ENCODE data around the gene GNG4. TPM values are rescaled to one million over a fixed set of nuclear protein-coding genes. Genes with fewer than 3 reads are reported as not detected.
A peak's percentile ranks its signal among the peaks of the same experiment; 100 is the strongest.

The GNG4 gene
- total and polyA plus RNA-seq, 9 of the 15 experiments (the other 6 are each of a cell fraction or from before 2014, with no cell fraction given), result 0.06 to 0.58 (median 0.08) TPM; not detected in 4

DNA sequence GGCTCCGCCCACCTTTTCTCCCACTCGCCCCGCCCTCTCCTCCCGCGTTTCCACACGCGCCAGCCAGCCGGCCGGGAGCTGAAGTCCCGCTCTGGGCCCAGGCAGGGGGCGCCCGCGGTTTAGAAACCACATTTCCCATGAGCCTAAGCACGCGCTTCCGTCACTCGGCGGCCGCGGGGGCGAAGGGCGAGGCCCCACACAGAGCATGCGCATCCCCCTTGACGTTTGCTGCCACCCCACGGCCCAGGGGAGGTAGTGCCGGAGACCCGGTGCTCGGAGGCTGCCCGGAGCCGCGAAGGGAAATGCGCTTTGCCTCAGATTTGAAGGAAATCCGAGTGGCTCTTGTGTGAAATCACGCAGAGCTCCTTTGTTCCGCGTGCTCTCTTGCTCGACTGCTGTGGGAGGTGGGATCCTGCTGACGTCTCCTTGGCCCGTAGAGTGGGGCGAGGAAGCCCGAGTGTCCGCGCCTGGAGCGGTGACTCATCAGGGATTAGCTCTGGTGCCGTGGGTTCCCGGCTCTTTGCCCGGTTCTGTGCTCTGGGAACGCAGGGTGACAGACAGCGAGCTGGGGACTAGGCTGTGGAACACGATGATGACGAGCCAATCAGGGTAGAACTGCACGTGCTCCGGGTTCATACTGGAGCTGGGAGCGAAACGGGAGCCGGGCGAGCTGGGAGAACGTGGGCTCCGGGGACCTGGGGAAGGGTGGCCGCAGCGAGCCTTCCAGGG is 144.9 kb downstream of the GNG4 start (continued):
- TF ChIP-seq, protein P1, sequence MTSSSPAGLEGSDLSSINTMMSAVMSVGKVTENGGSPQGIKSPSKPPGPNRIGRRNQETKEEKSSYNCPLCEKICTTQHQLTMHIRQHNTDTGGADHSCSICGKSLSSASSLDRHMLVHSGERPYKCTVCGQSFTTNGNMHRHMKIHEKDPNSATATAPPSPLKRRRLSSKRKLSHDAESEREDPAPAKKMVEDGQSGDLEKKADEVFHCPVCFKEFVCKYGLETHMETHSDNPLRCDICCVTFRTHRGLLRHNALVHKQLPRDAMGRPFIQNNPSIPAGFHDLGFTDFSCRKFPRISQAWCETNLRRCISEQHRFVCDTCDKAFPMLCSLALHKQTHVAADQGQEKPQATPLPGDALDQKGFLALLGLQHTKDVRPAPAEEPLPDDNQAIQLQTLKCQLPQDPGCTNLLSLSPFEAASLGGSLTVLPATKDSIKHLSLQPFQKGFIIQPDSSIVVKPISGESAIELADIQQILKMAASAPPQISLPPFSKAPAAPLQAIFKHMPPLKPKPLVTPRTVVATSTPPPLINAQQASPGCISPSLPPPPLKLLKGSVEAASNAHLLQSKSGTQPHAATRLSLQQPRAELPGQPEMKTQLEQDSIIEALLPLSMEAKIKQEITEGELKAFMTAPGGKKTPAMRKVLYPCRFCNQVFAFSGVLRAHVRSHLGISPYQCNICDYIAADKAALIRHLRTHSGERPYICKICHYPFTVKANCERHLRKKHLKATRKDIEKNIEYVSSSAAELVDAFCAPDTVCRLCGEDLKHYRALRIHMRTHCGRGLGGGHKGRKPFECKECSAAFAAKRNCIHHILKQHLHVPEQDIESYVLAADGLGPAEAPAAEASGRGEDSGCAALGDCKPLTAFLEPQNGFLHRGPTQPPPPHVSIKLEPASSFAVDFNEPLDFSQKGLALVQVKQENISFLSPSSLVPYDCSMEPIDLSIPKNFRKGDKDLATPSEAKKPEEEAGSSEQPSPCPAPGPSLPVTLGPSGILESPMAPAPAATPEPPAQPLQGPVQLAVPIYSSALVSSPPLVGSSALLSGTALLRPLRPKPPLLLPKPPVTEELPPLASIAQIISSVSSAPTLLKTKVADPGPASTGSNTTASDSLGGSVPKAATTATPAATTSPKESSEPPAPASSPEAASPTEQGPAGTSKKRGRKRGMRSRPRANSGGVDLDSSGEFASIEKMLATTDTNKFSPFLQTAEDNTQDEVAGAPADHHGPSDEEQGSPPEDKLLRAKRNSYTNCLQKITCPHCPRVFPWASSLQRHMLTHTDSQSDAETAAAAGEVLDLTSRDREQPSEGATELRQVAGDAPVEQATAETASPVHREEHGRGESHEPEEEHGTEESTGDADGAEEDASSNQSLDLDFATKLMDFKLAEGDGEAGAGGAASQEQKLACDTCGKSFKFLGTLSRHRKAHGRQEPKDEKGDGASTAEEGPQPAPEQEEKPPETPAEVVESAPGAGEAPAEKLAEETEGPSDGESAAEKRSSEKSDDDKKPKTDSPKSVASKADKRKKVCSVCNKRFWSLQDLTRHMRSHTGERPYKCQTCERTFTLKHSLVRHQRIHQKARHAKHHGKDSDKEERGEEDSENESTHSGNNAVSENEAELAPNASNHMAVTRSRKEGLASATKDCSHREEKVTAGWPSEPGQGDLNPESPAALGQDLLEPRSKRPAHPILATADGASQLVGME (CRISPR knock-in tag; IDR thresholded peaks at IDR 0.05), result peak; percentile 77; the same call in 1 of the 2 replicates
- no peak for TF ChIP-seq NFATC3 (IDR thresholded peaks at IDR 0.05)
- TF ChIP-seq ELF4 (CRISPR knock-in tag; IDR thresholded peaks at IDR 0.05), result no peak; the same call in 1 of the 2 replicates
- no peak for TF ChIP-seq ELF2 (CRISPR knock-in tag; IDR thresholded peaks at IDR 0.05)
- TF ChIP-seq ESRRA (IDR thresholded peaks at IDR 0.05; ENCODE audit: borderline replicate concordance, low read depth), result peak; percentile 91; the same call in 1 of the 2 replicates
- no peak; the same call in 1 of the 2 replicates for TF ChIP-seq ZNF124 (CRISPR knock-in tag; IDR thresholded peaks at IDR 0.05)
- TF ChIP-seq, protein P2, sequence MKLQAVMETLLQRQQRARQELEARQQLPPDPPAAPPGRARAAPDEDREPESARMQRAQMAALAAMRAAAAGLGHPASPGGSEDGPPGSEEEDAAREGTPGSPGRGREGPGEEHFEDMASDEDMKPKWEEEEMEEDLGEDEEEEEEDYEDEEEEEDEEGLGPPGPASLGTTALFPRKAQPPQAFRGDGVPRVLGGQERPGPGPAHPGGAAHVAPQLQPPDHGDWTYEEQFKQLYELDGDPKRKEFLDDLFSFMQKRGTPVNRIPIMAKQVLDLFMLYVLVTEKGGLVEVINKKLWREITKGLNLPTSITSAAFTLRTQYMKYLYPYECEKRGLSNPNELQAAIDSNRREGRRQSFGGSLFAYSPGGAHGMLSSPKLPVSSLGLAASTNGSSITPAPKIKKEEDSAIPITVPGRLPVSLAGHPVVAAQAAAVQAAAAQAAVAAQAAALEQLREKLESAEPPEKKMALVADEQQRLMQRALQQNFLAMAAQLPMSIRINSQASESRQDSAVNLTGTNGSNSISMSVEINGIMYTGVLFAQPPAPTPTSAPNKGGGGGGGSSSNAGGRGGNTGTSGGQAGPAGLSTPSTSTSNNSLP (IDR thresholded peaks at IDR 0.05; ENCODE audit: borderline replicate concordance, low read depth, low read length), result peak; percentile 26; the same call in 1 of the 2 replicates
- TF ChIP-seq, protein P3, sequence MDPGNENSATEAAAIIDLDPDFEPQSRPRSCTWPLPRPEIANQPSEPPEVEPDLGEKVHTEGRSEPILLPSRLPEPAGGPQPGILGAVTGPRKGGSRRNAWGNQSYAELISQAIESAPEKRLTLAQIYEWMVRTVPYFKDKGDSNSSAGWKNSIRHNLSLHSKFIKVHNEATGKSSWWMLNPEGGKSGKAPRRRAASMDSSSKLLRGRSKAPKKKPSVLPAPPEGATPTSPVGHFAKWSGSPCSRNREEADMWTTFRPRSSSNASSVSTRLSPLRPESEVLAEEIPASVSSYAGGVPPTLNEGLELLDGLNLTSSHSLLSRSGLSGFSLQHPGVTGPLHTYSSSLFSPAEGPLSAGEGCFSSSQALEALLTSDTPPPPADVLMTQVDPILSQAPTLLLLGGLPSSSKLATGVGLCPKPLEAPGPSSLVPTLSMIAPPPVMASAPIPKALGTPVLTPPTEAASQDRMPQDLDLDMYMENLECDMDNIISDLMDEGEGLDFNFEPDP (CRISPR knock-in tag; IDR thresholded peaks at IDR 0.05), result no peak
- TF ChIP-seq ZNF174 (CRISPR knock-in tag; IDR thresholded peaks at IDR 0.05), result peak; percentile 41; the same call in 1 of the 2 replicates
- 0 out of 2 replicates have a peak, but pooled peaks have one; percentile 67 for TF ChIP-seq RUNX1 (IDR thresholded peaks at IDR 0.05; ENCODE audit: low read depth)
- TF ChIP-seq, protein P4, sequence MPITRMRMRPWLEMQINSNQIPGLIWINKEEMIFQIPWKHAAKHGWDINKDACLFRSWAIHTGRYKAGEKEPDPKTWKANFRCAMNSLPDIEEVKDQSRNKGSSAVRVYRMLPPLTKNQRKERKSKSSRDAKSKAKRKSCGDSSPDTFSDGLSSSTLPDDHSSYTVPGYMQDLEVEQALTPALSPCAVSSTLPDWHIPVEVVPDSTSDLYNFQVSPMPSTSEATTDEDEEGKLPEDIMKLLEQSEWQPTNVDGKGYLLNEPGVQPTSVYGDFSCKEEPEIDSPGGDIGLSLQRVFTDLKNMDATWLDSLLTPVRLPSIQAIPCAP (CRISPR knock-in tag; IDR thresholded peaks at IDR 0.05; ENCODE audit: borderline replicate concordance), result peak; percentile 87; the same call in 1 of the 2 replicates
- peak in 1 of 2 experiments; percentile 96; a peak in 2 of 4 replicates for TF ChIP-seq HDAC1 (IDR thresholded peaks at IDR 0.05)
- TF ChIP-seq, protein P5, sequence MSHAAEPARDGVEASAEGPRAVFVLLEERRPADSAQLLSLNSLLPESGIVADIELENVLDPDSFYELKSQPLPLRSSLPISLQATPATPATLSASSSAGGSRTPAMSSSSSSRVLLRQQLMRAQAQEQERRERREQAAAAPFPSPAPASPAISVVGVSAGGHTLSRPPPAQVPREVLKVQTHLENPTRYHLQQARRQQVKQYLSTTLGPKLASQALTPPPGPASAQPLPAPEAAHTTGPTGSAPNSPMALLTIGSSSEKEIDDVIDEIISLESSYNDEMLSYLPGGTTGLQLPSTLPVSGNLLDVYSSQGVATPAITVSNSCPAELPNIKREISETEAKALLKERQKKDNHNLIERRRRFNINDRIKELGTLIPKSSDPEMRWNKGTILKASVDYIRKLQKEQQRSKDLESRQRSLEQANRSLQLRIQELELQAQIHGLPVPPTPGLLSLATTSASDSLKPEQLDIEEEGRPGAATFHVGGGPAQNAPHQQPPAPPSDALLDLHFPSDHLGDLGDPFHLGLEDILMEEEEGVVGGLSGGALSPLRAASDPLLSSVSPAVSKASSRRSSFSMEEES (CRISPR knock-in tag; IDR thresholded peaks at IDR 0.05), result no peak; the same call in 1 of the 2 replicates
- no peak for TF ChIP-seq HDAC6 (IDR thresholded peaks at IDR 0.05; ENCODE audit: low read depth, low read length)
- peak; percentile 66 for TF ChIP-seq NR2C1 (IDR thresholded peaks at IDR 0.05)
- TF ChIP-seq NR2C1 (tag; IDR thresholded peaks at IDR 0.05), result peak; percentile 87

All from K562 (cell line).